SJSA1 (cell line): ENCODE results near the gene EIF5. TPM values are rescaled to one million over a fixed set of nuclear protein-coding genes. Genes with fewer than 3 reads are reported as not detected.

Experiments used
- DNase-seq, 2 experiments: peaks; one replicate each; pipeline ENCODE4 v3.0.0-alpha.2; 2015 to 2020; ENCODE audit warnings: low spot score in 2 of 2, low read depth in 1 of 2
- H3K27ac ChIP-seq: fragments of 250-450 bp; sonication (Bioruptor Pico); 2 replicates; pipeline ENCODE4 v1.5.1; 2020; ENCODE audit warnings: mild to moderate bottlenecking, moderate library complexity
- H3K27me3 ChIP-seq: fragments of 250-450 bp; sonication (Bioruptor Pico); replicated peaks from 2 replicates; pipeline ENCODE4 v1.5.1; 2020; ENCODE audit warnings: mild to moderate bottlenecking, moderate library complexity
- H3K36me3 ChIP-seq: fragments of 250-450 bp; sonication (Bioruptor Pico); 2 replicates; pipeline ENCODE4 v1.5.1; 2020; ENCODE audit warnings: mild to moderate bottlenecking
- H3K4me1 ChIP-seq: fragments of 250-450 bp; sonication (Bioruptor Pico); replicated peaks from 2 replicates; pipeline ENCODE4 v1.6.1; 2021; ENCODE audit warnings: mild to moderate bottlenecking
- H3K4me3 ChIP-seq: fragments of 250-450 bp; sonication (Bioruptor Pico); 2 replicates; pipeline ENCODE4 v1.5.1; 2020; ENCODE audit warnings: mild to moderate bottlenecking
- H3K9me3 ChIP-seq: fragments of 250-450 bp; sonication (Bioruptor Pico); replicated peaks from 2 replicates; pipeline ENCODE4 v1.5.1; 2020; ENCODE audit warnings: mild to moderate bottlenecking
- total RNA-seq: library from RNA; depleted of rRNA; stranded (reverse); fragments of >200 nt; shearing (Covaris generic); gene quantifications from 2 replicates; pipeline ENCODE4 v1.2.3, GENCODE V29; 2014; rRNA removed

The EIF5 gene
- total RNA-seq, 1 experiment from 2014 or later = 127 TPM

DNA sequence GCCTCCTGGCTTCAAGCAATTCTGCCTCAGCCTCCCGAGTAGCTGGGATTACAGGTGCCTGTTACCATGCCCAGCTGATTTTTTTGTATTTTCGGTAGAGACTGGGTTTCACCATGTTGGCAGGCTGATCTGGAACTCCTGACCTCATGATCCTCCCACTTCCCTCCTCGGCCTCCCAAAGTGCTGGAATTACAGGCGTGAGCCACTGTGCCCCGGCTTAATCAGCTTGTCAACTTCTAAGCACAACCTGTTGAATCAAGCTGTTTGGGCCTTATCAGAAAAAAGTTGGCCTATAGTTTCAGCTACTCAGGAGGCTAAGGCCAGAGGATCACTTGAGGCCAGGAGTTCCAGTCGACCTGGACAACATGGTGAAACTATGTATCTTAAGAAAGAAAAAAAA is 59.0 kb downstream of the EIF5 start:
- Histone ChIP-seq H3K4me3 (no peak overlapping the region), H3K4me1 (peaks cover 30% of the 10 kb centered on the region), H3K9me3 (no peaks in the 10 kb centered on the region), H3K27ac (no peak overlapping the region), H3K27me3 (no peaks in the 10 kb centered on the region), H3K36me3 (peaks cover 9% of the 10 kb centered on the region)
- no peak for DNase-seq

DNA sequence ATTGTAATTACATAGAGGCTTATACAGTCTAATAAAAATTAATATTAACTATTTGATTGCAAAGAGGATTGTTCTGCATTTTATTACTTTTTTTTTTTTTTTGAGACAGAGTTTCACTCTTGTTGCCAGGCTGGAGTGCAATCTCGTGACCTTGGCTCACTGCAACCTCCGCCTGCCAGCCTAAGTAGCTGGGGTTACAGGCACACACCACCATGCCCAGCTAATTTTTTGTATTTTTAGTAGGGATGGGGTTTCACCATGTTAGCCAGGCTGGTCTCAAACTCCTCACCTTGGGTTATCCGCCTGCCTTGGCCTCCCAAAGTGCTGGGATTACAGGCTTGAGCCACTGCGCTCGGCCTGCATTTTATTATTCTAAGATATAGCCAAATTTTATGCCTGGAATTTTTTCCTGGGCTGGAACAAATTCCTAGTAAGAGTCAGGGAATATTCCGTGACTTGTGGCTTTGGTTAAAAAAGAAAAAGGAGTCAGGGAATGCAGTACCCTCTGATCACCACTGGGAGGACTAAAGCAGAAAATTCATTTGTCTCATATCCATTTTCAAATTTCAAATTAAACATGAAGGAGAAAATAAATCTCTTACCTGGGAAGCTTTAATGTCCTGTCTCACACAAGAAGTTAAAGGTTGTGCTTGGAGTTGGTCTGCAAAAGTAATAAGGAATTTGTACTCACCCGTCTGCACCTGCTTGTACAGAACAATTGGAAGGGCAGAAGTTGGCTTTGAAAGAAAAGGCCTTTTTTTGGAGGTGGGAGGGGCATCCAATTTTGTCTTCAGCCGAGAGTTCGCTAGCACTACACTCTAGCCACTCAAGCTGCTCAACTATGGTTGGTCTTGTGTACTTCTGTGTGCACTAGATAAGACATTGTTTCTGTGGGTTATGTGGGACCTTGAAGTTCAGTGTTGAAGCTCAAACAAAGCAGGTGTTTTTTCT is 59.9 kb downstream of the EIF5 start:
- Histone ChIP-seq H3K36me3 (peaks cover 3% of the 10 kb centered on the region), H3K27me3 (no peaks in the 10 kb centered on the region), H3K27ac (no peak overlapping the region), H3K4me1 (peaks cover 33% of the 10 kb centered on the region), H3K9me3 (no peaks in the 10 kb centered on the region), H3K4me3 (no peak overlapping the region)
- no peak for DNase-seq

Other genes with a start within 250 kb of the EIF5 start
- 0.50 TPM in 1 of 2 replicates, not detected in the other for gene EXOC3L4, start 239.5 kb upstream of the EIF5 start, total RNA-seq
- 28.4 and 43.0 TPM in 2 replicates for gene TNFAIP2, start 210.8 kb upstream of the EIF5 start, total RNA-seq
- 32.3 and 53.2 TPM in 2 replicates for gene MARK3, start 51.2 kb downstream of the EIF5 start, total RNA-seq
- gene CKB, start 188.6 kb downstream of the EIF5 start, total RNA-seq = 26.4 and 39.4 TPM in 2 replicates
- 14.3 and 18.8 TPM in 2 replicates for gene TRMT61A, start 195.0 kb downstream of the EIF5 start, total RNA-seq
- gene BAG5, start 228.4 kb downstream of the EIF5 start, total RNA-seq = 17.6 and 19.6 TPM in 2 replicates
- 12.1 and 43.4 TPM in 2 replicates for gene COA8, start 228.7 kb downstream of the EIF5 start, total RNA-seq